ENCODE results near the gene PPP2R5C.

DNA sequence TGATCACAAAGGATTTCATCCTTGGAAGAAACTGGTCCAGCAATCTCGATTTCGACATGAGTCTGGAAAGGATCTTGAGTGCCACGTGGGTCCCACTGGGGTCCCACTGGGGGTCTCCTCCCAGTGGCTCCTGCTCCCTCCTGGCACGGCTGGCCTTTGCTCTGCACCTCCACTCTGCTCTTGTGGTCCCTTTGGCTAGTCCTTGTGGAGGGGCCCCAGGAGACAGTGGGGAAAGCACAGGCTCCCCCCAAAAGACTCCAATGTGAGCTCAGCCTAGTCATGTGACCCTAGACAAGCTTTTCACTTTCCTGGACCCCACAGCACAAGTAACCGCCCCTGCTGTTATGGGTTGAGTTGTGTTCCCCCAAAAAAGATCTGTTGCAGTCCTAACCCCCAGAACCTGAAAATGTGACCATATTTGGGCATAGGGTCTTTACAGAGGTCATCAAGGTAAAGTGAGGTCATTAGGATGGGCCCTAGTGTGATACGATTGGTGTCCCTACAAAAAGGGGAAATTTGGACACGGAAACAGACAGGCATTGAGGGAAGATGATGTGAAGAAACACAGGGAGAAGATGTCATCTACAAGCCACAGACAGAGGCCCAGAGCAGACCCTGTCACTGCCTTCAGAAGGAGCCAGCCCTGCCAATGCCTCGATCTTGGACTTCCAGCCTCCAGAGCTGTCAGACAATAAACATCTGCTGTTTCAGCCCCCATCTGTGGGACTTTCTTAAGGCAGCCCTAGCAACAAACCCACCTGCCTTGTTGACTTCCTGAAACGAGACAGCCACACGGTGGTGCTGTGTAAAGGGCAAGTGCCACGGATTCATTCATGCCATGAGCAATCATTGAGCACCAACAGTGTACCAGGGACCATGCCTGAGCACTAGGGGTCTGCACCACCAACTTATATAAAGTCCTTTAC lies 23.8 kb upstream of the PPP2R5C start:
- TF ChIP-seq, protein P1, sequence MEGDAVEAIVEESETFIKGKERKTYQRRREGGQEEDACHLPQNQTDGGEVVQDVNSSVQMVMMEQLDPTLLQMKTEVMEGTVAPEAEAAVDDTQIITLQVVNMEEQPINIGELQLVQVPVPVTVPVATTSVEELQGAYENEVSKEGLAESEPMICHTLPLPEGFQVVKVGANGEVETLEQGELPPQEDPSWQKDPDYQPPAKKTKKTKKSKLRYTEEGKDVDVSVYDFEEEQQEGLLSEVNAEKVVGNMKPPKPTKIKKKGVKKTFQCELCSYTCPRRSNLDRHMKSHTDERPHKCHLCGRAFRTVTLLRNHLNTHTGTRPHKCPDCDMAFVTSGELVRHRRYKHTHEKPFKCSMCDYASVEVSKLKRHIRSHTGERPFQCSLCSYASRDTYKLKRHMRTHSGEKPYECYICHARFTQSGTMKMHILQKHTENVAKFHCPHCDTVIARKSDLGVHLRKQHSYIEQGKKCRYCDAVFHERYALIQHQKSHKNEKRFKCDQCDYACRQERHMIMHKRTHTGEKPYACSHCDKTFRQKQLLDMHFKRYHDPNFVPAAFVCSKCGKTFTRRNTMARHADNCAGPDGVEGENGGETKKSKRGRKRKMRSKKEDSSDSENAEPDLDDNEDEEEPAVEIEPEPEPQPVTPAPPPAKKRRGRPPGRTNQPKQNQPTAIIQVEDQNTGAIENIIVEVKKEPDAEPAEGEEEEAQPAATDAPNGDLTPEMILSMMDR (conservative IDR thresholded peaks at IDR 0.05; ENCODE audit: low read depth, low read length): no peak
- no peak for TF ChIP-seq MAFK (IDR thresholded peaks at IDR 0.05; ENCODE audit: low read depth, low read length)
- no peak for TF ChIP-seq CEBPB (IDR thresholded peaks at IDR 0.05; ENCODE audit: low read depth, low read length)
